Measurements from ENCODE around the gene PSTPIP2. TPM values are rescaled to one million over a fixed set of nuclear protein-coding genes. Genes with fewer than 3 reads are reported as not detected.
"Not testable (repeated sequence)": the region's sequence is repeated elsewhere in the genome, so short reads cannot be mapped to it uniquely, and the experiment has no call there.

Gene PSTPIP2
- total and polyA plus RNA-seq, 2 experiments from 2014 or later = 1.4 to 2.6 TPM

DNA sequence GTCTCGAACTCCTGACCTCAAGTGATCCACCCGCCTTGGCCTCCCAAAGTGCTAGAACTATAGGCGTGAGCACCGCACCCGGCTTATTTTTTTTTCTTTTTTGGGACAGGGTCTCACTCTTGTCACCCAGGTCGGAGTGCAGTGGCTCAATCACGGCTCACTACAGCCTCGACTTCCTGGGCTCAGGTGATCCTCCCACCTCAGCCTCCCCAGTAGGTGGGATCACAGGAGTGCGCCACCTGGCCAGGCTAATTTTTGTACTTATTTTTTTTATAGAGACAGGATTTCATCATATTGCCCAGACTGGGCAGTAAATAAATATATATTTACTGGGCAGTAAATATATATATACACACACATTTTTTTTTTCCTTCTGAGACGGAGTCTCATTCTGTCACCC lies 23.5 kb upstream of the PSTPIP2 start:
- H3K4me3 ChIP-seq = no peak overlapping the region
- peaks cover 16% of the 10 kb centered on the region; the same call in 2 of the 3 replicates for H3K4me1 Mint-ChIP-seq
- no peaks in the 10 kb centered on the region for H3K9me2 ChIP-seq (ENCODE audit: insufficient read depth)
- peak overlapping the region; percentile 68; the same call in 1 of the 2 replicates for H3K27ac ChIP-seq (ENCODE audit: low read depth)
- no peak overlapping the region for H2AFZ ChIP-seq
- ATAC-seq (no peak), DNase-seq (ENCODE audit: low spot score) (no peak)
- no peaks in the 10 kb centered on the region; the same call in 2 of the 3 replicates for H3K9me3 Mint-ChIP-seq
- H3K4me1 ChIP-seq (ENCODE audit: insufficient read depth) = peaks cover 10% of the 10 kb centered on the region
- H3K4me3 Mint-ChIP-seq = no peak overlapping the region
- H3F3A ChIP-seq (replicated peaks; ENCODE audit: low read depth) = 0 out of 2 replicates have a peak, but pooled peaks cover 4% of the 10 kb centered on the region
- no peak overlapping the region for H3K27ac Mint-ChIP-seq
- peaks cover 37% of the 10 kb centered on the region; the same call in 1 of the 2 replicates for H4K20me1 ChIP-seq (replicated peaks; ENCODE audit: insufficient read depth)
- H3K4me2 ChIP-seq = peak overlapping the region; percentile 85; the same call in 1 of the 2 replicates
- H3K27me3 Mint-ChIP-seq (ENCODE audit: insufficient read depth, low read depth, poor library complexity) = peaks cover 9% of the 10 kb centered on the region
- TF ChIP-seq JUNB (IDR thresholded peaks at IDR 0.05; ENCODE audit: unreplicated experiment) = no peak
- peaks cover 43% of the 10 kb centered on the region for H3K36me3 ChIP-seq (ENCODE audit: insufficient read depth)
- H3K27me3 ChIP-seq (ENCODE audit: insufficient read depth) = no peaks in the 10 kb centered on the region
- H3K79me2 ChIP-seq (replicated peaks; ENCODE audit: insufficient read depth) = peaks cover 74% of the 10 kb centered on the region
- peaks cover 59% of the 10 kb centered on the region for H3K36me3 Mint-ChIP-seq (ENCODE audit: low read depth)

GRCh38 chr18:46088501-46088900 lies 16.4 kb upstream of the PSTPIP2 start:
- H3K27ac ChIP-seq (ENCODE audit: low read depth); H3K4me2 ChIP-seq; H3K4me3 ChIP-seq; DNase-seq (ENCODE audit: low spot score); ATAC-seq; H3K4me1 Mint-ChIP-seq; H3K9me2 ChIP-seq (ENCODE audit: insufficient read depth); H3K4me1 ChIP-seq (ENCODE audit: insufficient read depth); H3K27ac Mint-ChIP-seq; H3K4me3 Mint-ChIP-seq; H2AFZ ChIP-seq; H3K27me3 Mint-ChIP-seq (ENCODE audit: insufficient read depth, low read depth, poor library complexity); H3K27me3 ChIP-seq (ENCODE audit: insufficient read depth); H3K9me3 Mint-ChIP-seq: not testable (repeated sequence)
- Histone ChIP-seq H3K36me3 (ENCODE audit: insufficient read depth) (peaks cover 98% of the 10 kb centered on the region), H3K79me2 (replicated peaks; ENCODE audit: insufficient read depth) (peaks cover 38% of the 10 kb centered on the region), H3F3A (replicated peaks; ENCODE audit: low read depth) (peaks cover 15% of the 10 kb centered on the region; the same call in 1 of the 2 replicates), H4K20me1 (replicated peaks; ENCODE audit: insufficient read depth) (peaks cover 15% of the 10 kb centered on the region)
- H3K36me3 Mint-ChIP-seq (ENCODE audit: low read depth) = peaks cover 100% of the 10 kb centered on the region

- Mint-ChIP-seq H3K36me3 (ENCODE audit: low read depth) (peaks cover 98% of the 10 kb centered on the region), H3K9me3 (no peaks in the 10 kb centered on the region), H3K4me1 (no peaks in the 10 kb centered on the region), H3K27ac (no peak overlapping the region), H3K4me3 (no peak overlapping the region), H3K27me3 (ENCODE audit: insufficient read depth, low read depth, poor library complexity) (no peaks in the 10 kb centered on the region)
- Histone ChIP-seq H3K9me2 (ENCODE audit: insufficient read depth) (no peaks in the 10 kb centered on the region), H4K20me1 (replicated peaks; ENCODE audit: insufficient read depth) (peaks cover 22% of the 10 kb centered on the region), H3K36me3 (ENCODE audit: insufficient read depth) (peaks cover 91% of the 10 kb centered on the region), H3F3A (replicated peaks; ENCODE audit: low read depth) (peaks cover 12% of the 10 kb centered on the region; the same call in 1 of the 2 replicates), H3K79me2 (replicated peaks; ENCODE audit: insufficient read depth) (0 out of 2 replicates have a peak, but pooled peaks cover 6% of the 10 kb centered on the region), H3K4me3 (no peak overlapping the region), H3K4me1 (ENCODE audit: insufficient read depth) (no peaks in the 10 kb centered on the region), H3K27me3 (ENCODE audit: insufficient read depth) (no peaks in the 10 kb centered on the region), H3K4me2 (no peak overlapping the region), H2AFZ (no peak overlapping the region), H3K27ac (ENCODE audit: low read depth) (no peak overlapping the region)
- ATAC-seq = no peak
- DNase-seq (ENCODE audit: low spot score) = no peak
- TF ChIP-seq JUNB (IDR thresholded peaks at IDR 0.05; ENCODE audit: unreplicated experiment) (no peak), EZH2 (IDR thresholded peaks at IDR 0.05; ENCODE audit: low read depth, unreplicated experiment) (no peak), NANOG (IDR thresholded peaks at IDR 0.05; ENCODE audit: borderline replicate concordance) (no peak), POLR2AphosphoS5 (IDR thresholded peaks at IDR 0.05; ENCODE audit: low read depth) (no peak), EZH2phosphoT487 (IDR thresholded peaks at IDR 0.05; ENCODE audit: unreplicated experiment) (no peak), ZNF114 (CRISPR knock-in tag; IDR thresholded peaks at IDR 0.05) (no peak)
- TF ChIP-seq, protein P1, sequence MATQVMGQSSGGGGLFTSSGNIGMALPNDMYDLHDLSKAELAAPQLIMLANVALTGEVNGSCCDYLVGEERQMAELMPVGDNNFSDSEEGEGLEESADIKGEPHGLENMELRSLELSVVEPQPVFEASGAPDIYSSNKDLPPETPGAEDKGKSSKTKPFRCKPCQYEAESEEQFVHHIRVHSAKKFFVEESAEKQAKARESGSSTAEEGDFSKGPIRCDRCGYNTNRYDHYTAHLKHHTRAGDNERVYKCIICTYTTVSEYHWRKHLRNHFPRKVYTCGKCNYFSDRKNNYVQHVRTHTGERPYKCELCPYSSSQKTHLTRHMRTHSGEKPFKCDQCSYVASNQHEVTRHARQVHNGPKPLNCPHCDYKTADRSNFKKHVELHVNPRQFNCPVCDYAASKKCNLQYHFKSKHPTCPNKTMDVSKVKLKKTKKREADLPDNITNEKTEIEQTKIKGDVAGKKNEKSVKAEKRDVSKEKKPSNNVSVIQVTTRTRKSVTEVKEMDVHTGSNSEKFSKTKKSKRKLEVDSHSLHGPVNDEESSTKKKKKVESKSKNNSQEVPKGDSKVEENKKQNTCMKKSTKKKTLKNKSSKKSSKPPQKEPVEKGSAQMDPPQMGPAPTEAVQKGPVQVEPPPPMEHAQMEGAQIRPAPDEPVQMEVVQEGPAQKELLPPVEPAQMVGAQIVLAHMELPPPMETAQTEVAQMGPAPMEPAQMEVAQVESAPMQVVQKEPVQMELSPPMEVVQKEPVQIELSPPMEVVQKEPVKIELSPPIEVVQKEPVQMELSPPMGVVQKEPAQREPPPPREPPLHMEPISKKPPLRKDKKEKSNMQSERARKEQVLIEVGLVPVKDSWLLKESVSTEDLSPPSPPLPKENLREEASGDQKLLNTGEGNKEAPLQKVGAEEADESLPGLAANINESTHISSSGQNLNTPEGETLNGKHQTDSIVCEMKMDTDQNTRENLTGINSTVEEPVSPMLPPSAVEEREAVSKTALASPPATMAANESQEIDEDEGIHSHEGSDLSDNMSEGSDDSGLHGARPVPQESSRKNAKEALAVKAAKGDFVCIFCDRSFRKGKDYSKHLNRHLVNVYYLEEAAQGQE (IDR thresholded peaks at IDR 0.05; ENCODE audit: unreplicated experiment) = no peak
Observed at GRCh38 chr18:46084431-46084830, 12.4 kb upstream of the PSTPIP2 start.
